Coronary artery (tissue), 2 donors: ENCODE measurements around the gene PTPRD.
"Not testable (repeated sequence)": the region's sequence is repeated elsewhere in the genome, so short reads cannot be mapped to it uniquely, and the experiment has no call there.

Experiments used
- DNase-seq: peaks from one replicate; pipeline ENCODE4 v3.0.0-alpha.2; 2017; ENCODE audit warnings: low spot score
- H3K27ac ChIP-seq, 2 donors: fragments of 200-600 bp; sonication (generic); one replicate each; pipeline ENCODE4 v1.5.1; 2016 to 2019
- H3K4me3 ChIP-seq: fragments of 200-600 bp; sonication (generic); 2 replicates; pipeline ENCODE4 v1.5.1; 2016; ENCODE audit warnings: mild to moderate bottlenecking, moderate library complexity
- TF ChIP-seq, protein P1 (sequence below): fragments of 200-600 bp; sonication (generic); IDR thresholded peaks from one replicate; pipeline ENCODE4 v1.5.1; 2019; ENCODE audit warnings: antibody characterized with exemption

PTPRD gene

DNA sequence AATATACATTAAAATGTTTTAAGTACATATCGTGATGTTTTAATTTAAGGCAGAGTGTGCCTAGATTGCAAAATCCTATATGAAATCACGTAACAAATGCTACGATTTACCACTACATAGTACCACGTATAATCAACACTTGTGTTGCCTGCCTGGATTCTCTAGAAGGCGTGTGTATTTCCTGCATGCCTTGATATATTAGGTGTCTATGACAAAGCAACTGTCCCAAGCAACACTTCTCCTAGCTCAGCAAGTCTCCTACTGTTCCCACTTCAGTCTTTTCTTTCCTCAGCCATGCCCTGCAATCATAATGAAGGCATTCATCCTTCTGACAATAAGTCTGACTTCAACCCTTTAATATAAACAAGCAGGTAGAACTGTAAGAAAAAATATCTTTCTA lies 89.6 kb downstream of the PTPRD start:
- H3K27ac ChIP-seq: no peak overlapping the region
- TF ChIP-seq, protein P1, sequence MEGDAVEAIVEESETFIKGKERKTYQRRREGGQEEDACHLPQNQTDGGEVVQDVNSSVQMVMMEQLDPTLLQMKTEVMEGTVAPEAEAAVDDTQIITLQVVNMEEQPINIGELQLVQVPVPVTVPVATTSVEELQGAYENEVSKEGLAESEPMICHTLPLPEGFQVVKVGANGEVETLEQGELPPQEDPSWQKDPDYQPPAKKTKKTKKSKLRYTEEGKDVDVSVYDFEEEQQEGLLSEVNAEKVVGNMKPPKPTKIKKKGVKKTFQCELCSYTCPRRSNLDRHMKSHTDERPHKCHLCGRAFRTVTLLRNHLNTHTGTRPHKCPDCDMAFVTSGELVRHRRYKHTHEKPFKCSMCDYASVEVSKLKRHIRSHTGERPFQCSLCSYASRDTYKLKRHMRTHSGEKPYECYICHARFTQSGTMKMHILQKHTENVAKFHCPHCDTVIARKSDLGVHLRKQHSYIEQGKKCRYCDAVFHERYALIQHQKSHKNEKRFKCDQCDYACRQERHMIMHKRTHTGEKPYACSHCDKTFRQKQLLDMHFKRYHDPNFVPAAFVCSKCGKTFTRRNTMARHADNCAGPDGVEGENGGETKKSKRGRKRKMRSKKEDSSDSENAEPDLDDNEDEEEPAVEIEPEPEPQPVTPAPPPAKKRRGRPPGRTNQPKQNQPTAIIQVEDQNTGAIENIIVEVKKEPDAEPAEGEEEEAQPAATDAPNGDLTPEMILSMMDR: no peak
- no peak for DNase-seq
- H3K4me3 ChIP-seq: no peak overlapping the region

- no peak overlapping the region for H3K4me3 ChIP-seq
- DNase-seq: no peak
- TF ChIP-seq, protein P1: no peak
- H3K27ac ChIP-seq: no peak overlapping the region
Measured at GRCh38 chr9:10512144-10512543, 100.7 kb downstream of the PTPRD start.

- DNase-seq: no peak
- Histone ChIP-seq H3K4me3 (no peak overlapping the region), H3K27ac (no peak overlapping the region)
- TF ChIP-seq, protein P1: no peak
Measured at GRCh38 chr9:10488937-10489336, 123.9 kb downstream of the PTPRD start.

DNA sequence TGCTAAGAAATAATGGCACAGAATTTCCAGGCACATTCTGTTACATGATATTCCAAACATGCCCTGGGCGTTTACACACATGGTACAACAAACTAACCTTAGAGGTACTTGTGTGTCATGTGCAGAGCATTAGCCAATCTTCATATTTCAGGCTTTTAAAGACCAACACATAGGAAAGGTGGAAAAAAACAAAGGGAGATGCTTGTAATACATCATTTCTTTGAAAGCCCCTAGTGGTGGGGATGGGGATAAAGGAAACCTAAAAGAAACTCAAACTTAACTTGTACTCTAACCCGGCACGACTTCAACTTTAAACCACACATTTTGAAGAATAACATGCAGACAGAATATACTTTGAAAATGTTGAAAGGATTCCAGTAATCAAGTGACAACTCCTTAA lies 133.6 kb downstream of the PTPRD start:
- no peak for DNase-seq
- H3K27ac ChIP-seq: no peak overlapping the region
- TF ChIP-seq, protein P1: no peak
- H3K4me3 ChIP-seq: no peak overlapping the region

DNA sequence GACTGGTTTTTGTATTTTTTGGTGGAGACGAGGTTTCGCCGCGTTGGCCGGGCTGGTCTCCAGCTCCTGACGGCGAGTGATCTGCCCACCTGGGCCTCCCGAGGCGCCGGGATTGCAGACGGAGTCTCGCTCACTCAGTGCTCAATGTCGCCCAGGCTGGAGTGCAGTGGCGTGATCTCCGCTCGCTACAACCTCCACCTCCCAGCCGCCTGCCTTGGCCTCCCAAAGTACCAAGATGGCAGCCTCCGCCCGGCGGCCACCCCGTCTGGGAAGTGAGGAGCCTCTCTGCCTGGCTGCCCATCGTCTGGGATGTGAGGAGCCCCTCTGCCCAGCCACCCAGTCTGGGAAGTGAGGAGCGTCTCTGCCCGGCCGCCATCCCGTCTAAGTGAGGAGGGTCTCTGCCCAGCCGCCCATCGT lies 163.6 kb downstream of the PTPRD start:
- H3K4me3 ChIP-seq, DNase-seq, H3K27ac ChIP-seq: not testable (repeated sequence)

DNA sequence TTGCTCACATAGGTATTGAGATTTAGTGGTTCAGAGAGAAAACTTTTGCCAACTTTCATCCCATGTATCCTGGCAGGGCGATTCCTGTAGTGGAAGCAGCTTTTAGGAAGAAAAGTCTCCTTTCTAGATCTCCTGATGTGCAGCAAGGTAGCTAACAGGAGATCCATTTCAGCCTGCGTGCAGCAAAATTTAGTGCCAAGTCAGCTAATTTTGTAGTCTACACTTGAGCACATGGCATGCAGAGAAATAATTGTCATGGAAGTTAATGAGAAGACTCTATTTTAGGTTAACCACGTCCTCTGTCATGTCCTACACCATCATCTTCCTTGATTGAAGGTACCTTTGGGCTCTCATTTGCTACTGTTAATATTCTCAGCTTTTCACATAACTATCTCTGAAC lies 165.8 kb downstream of the PTPRD start:
- TF ChIP-seq, protein P1: no peak
- no peak for DNase-seq
- H3K4me3 ChIP-seq: no peak overlapping the region
- H3K27ac ChIP-seq: no peak overlapping the region

- H3K27ac ChIP-seq: no peak overlapping the region
- no peak for DNase-seq
- no peak overlapping the region for H3K4me3 ChIP-seq
- TF ChIP-seq, protein P1: no peak
Measured at GRCh38 chr9:10443868-10444204, 169.0 kb downstream of the PTPRD start.
